Stomach (tissue), 4 donors: ENCODE results near the gene SP140.

ENCODE experiments used
- CTCF ChIP-seq, 7 experiments: fragments of 450-650 bp in 4 of 7; fragments of 200-600 bp in 3 of 7; sonication (generic) in 3 of 7; IDR thresholded peaks; one replicate each; pipeline ENCODE4 v1.5.1; 2016 to 2019; ENCODE audit warnings: antibody characterized with exemption in 7 of 7, control low read depth in 2 of 7, mild to moderate bottlenecking in 1 of 7
- EP300 ChIP-seq: sonication (generic); formaldehyde crosslinking; IDR thresholded peaks from one replicate; pipeline ENCODE4 v1.6.1; 2017; ENCODE audit warnings: antibody characterized with exemption
- POLR2A ChIP-seq, 4 donors: fragments of 450-650 bp; IDR thresholded peaks; one replicate each; pipeline ENCODE4 v1.6.1; 2016; ENCODE audit warnings: antibody characterized with exemption in 4 of 4, control low read depth in 2 of 4, mild to moderate bottlenecking in 1 of 4, moderate library complexity in 1 of 4
- POLR2AphosphoS5 ChIP-seq, 3 donors: sonication (generic); formaldehyde crosslinking; IDR thresholded peaks; one replicate each; pipeline ENCODE4 v1.6.1; 2016; ENCODE audit warnings: antibody characterized with exemption in 3 of 3

DNA sequence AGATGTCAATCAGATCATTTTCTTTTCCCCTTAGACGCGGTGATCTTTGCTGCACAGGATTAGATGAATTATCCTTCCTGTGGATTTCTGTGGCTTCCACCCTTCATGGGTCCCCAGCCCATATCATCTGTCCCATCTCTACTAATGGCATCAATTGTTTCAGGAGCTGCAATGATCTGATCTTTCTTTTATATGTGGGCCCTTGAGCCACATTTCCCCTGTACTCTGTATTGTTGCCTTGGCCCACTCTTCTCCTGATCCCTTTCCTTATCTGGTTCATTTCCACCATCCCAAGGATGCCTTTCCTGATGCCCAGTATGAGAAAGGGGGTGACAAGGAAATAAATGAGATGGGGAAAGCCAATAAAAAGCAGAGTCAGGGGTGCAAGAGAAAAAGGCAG, 24.7 kb downstream of the SP140 start:
- TF ChIP-seq EP300 (no peak), CTCF (IDR thresholded peaks at IDR 0.05) (no peak), POLR2A (IDR thresholded peaks at IDR 0.05) (no peak), POLR2AphosphoS5 (IDR thresholded peaks at IDR 0.05) (no peak)
